Measurements from ENCODE around the gene ACOXL.

Gene ACOXL

GRCh38 chr2:110940376-110940910 is 208.1 kb downstream of the ACOXL start:
- no peak for TF ChIP-seq EZH2phosphoT487 (conservative IDR thresholded peaks at IDR 0.05; ENCODE audit: low read length)
- no peak for TF ChIP-seq CTCF (IDR thresholded peaks at IDR 0.05; ENCODE audit: insufficient read depth, low read length, poor library complexity, severe bottlenecking)
- Histone ChIP-seq H3F3A (ENCODE audit: insufficient read depth) (no peaks in the 10 kb centered on the region), H3K79me2 (ENCODE audit: insufficient read depth, low read length) (no peaks in the 10 kb centered on the region), H4K20me1 (ENCODE audit: low read depth, low read length) (no peaks in the 10 kb centered on the region), H3K36me3 (ENCODE audit: low read length) (no peaks in the 10 kb centered on the region), H2AFZ (ENCODE audit: low read depth, low read length, severe bottlenecking) (no peak overlapping the region), H3K9ac (ENCODE audit: low read length) (no peak overlapping the region), H3K27ac (ENCODE audit: low read depth, low read length) (no peak overlapping the region), H3K4me2 (ENCODE audit: low read depth, low read length, poor library complexity, severe bottlenecking) (no peak overlapping the region), H3K4me3 (ENCODE audit: insufficient read depth, low read length, poor library complexity, severe bottlenecking) (no peak overlapping the region), H3K27me3 (ENCODE audit: low read length) (no peaks in the 10 kb centered on the region), H3K9me2 (replicated peaks; ENCODE audit: insufficient read depth, low read length) (no peaks in the 10 kb centered on the region), H3K9me3 (ENCODE audit: insufficient read depth, low read length) (no peaks in the 10 kb centered on the region)

GRCh38 chr2:110941226-110941625 is 208.9 kb downstream of the ACOXL start:
- Histone ChIP-seq H3K4me2 (ENCODE audit: low read depth, low read length, poor library complexity, severe bottlenecking) (no peak overlapping the region), H3K9me2 (replicated peaks; ENCODE audit: insufficient read depth, low read length) (no peaks in the 10 kb centered on the region), H3K9ac (ENCODE audit: low read length) (no peak overlapping the region), H3K36me3 (ENCODE audit: low read length) (no peaks in the 10 kb centered on the region), H3K4me3 (ENCODE audit: insufficient read depth, low read length, poor library complexity, severe bottlenecking) (no peak overlapping the region), H3F3A (ENCODE audit: insufficient read depth) (no peaks in the 10 kb centered on the region), H3K27ac (ENCODE audit: low read depth, low read length) (no peak overlapping the region), H3K79me2 (ENCODE audit: insufficient read depth, low read length) (no peaks in the 10 kb centered on the region), H2AFZ (ENCODE audit: low read depth, low read length, severe bottlenecking) (no peak overlapping the region), H3K27me3 (ENCODE audit: low read length) (no peaks in the 10 kb centered on the region), H4K20me1 (ENCODE audit: low read depth, low read length) (no peaks in the 10 kb centered on the region), H3K9me3 (ENCODE audit: insufficient read depth, low read length) (no peaks in the 10 kb centered on the region)
- TF ChIP-seq EZH2phosphoT487 (conservative IDR thresholded peaks at IDR 0.05; ENCODE audit: low read length) (no peak), CTCF (IDR thresholded peaks at IDR 0.05; ENCODE audit: insufficient read depth, low read length, poor library complexity, severe bottlenecking) (no peak)

- Histone ChIP-seq H2AFZ (ENCODE audit: low read depth, low read length, severe bottlenecking) (no peak overlapping the region), H3K4me3 (ENCODE audit: insufficient read depth, low read length, poor library complexity, severe bottlenecking) (no peak overlapping the region), H3K36me3 (ENCODE audit: low read length) (no peaks in the 10 kb centered on the region), H3K9me2 (replicated peaks; ENCODE audit: insufficient read depth, low read length) (no peaks in the 10 kb centered on the region), H3K79me2 (ENCODE audit: insufficient read depth, low read length) (no peaks in the 10 kb centered on the region), H3K9me3 (ENCODE audit: insufficient read depth, low read length) (no peaks in the 10 kb centered on the region), H3F3A (ENCODE audit: insufficient read depth) (no peaks in the 10 kb centered on the region), H4K20me1 (ENCODE audit: low read depth, low read length) (no peaks in the 10 kb centered on the region), H3K9ac (ENCODE audit: low read length) (no peak overlapping the region), H3K4me2 (ENCODE audit: low read depth, low read length, poor library complexity, severe bottlenecking) (no peak overlapping the region), H3K27me3 (ENCODE audit: low read length) (no peaks in the 10 kb centered on the region), H3K27ac (ENCODE audit: low read depth, low read length) (no peak overlapping the region)
- TF ChIP-seq CTCF (IDR thresholded peaks at IDR 0.05; ENCODE audit: insufficient read depth, low read length, poor library complexity, severe bottlenecking) (no peak), EZH2phosphoT487 (conservative IDR thresholded peaks at IDR 0.05; ENCODE audit: low read length) (no peak)
Measured at GRCh38 chr2:110943070-110943634, 210.8 kb downstream of the ACOXL start.
